Spleen (tissue), 11 donors: ENCODE measurements around the gene SLC35F1. TPM values are rescaled to one million over a fixed set of nuclear protein-coding genes. Genes with fewer than 3 reads are reported as not detected.

ENCODE experiments used
- DNase-seq: peaks from one replicate; pipeline ENCODE4 v3.0.0-alpha.2; 2020
- H3K27ac ChIP-seq, 8 donors: fragments of 200-600 bp; sonication (generic) in 7 of 8; 1 replicate in 4 of 8; 2 replicates in 4 of 8; pipeline versions ENCODE4 v1.5.0 to v1.8.0; 2016 to 2021; ENCODE audit warnings: inconsistent platforms in 4 of 8, mild to moderate bottlenecking in 4 of 8, moderate library complexity in 1 of 8
- H3K27me3 ChIP-seq, 7 donors: fragments of 200-600 bp; sonication (generic) in 6 of 7; replicated peaks in 1 of 7; 1 replicate in 4 of 7; 2 replicates in 3 of 7; pipeline versions ENCODE4 v1.5.0 to v1.8.0; 2016 to 2021; ENCODE audit warnings: inconsistent platforms in 3 of 7, mild to moderate bottlenecking in 1 of 7
- H3K36me3 ChIP-seq, 6 donors: fragments of 200-600 bp; sonication (generic) in 5 of 6; 1 replicate in 4 of 6; 2 replicates in 2 of 6; pipeline versions ENCODE4 v1.5.0 to v1.8.0; 2016 to 2021; ENCODE audit warnings: inconsistent platforms in 2 of 6
- H3K4me1 ChIP-seq, 6 donors: fragments of 200-600 bp; sonication (generic) in 5 of 6; 1 replicate in 3 of 6; 2 replicates in 3 of 6; pipeline versions ENCODE4 v1.5.0 to v1.8.0; 2016 to 2021; ENCODE audit warnings: inconsistent platforms in 3 of 6
- H3K4me3 ChIP-seq, 8 donors: fragments of 200-600 bp; sonication (generic) in 7 of 8; 1 replicate in 4 of 8; 2 replicates in 4 of 8; pipeline versions ENCODE4 v1.5.0 to v1.8.0; 2016 to 2021; ENCODE audit warnings: inconsistent platforms in 4 of 8, mild to moderate bottlenecking in 4 of 8, moderate library complexity in 2 of 8
- H3K9me3 ChIP-seq, 8 donors: fragments of 200-600 bp; sonication (generic) in 7 of 8; 1 replicate in 4 of 8; 2 replicates in 4 of 8; pipeline versions ENCODE4 v1.5.0 to v1.8.0; 2016 to 2021; ENCODE audit warnings: inconsistent platforms in 4 of 8
- CTCF ChIP-seq, 11 experiments: fragments of 200-600 bp in 7 of 11; fragments of 450-650 bp in 4 of 11; sonication (generic) in 4 of 11; IDR thresholded peaks in 8 of 11; conservative IDR thresholded peaks in 3 of 11; 1 replicate in 7 of 11; 2 replicates in 4 of 11; pipeline versions ENCODE4 v1.4.0 to v1.8.0; 2016 to 2021; ENCODE audit warnings: antibody characterized with exemption in 11 of 11, inconsistent platforms in 4 of 11, mild to moderate bottlenecking in 1 of 11
- POLR2A ChIP-seq, 3 donors: fragments of 450-650 bp; IDR thresholded peaks; one replicate each; pipeline ENCODE4 v1.5.1; 2017; ENCODE audit warnings: antibody characterized with exemption in 3 of 3, mild to moderate bottlenecking in 1 of 3
- POLR2AphosphoS5 ChIP-seq, 3 donors: sonication (generic); formaldehyde crosslinking; IDR thresholded peaks; one replicate each; pipeline ENCODE4 v1.5.1; 2017; ENCODE audit warnings: antibody characterized with exemption in 3 of 3
- WGBS, 5 donors: extraction: QIAGEN DNeasy Blood & Tissue Kit in 3 of 5; methylation state at CpG; one replicate each; pipeline versions ENCODE4 v1.1.5 to v1.1.7; 2013 to 2018; 5-methylcytosine and 5-hydroxymethylcytosine counted together
- intact Hi-C: fragments of 100-400 bp; cut with DNase I; formaldehyde crosslinking; loops from one replicate; pipeline ENCODE4 v1.15.0; 2023; ENCODE audit warnings: low total_unique reads
- polyA plus RNA-seq, 3 donors: library from polyadenylated mRNA; stranded (reverse); fragments of 200-250 nt; gene quantifications; one replicate each; pipeline ENCODE4 v1.2.1, GENCODE V29; 2013
- total RNA-seq, 7 donors: library from RNA; depleted of rRNA in 3 of 7; stranded (reverse); fragments of >200 nt in 3 of 7; fragmentation: NEBNext Ultra II Directional in 4 of 7; extraction: Animal tissue kit (Norgen Biotek cat#: 25700) in 4 of 7; gene quantifications; one replicate each; pipeline versions ENCODE4 v1.1.0 to v1.2.1, GENCODE V29; 2016 to 2021
- donor health status: healthy with polysubstance abuse.
- donor health status: DM: no; HTN: no; CAD: no; lungs with moderate emphysema.
- donor health status: DM: no; HTN: no; CAD: no.
- donor health status: Bipolar disorder and iron deficiency.
- donor health status: healthy.
- donor health status: DM: no; HTN: no; CAD: no.
- donor health status: DM: yes; HTN: yes; CAD: no.

Gene SLC35F1
- total and polyA plus RNA-seq, 10 donors, result 0.13 to 4.0 (median 1.6) TPM

- Histone ChIP-seq H3K27ac (no peak overlapping the region), H3K9me3 (peaks cover 0 to 6% (median 0%) of the 10 kb centered on the region in 8 donors), H3K36me3 (no peaks in the 10 kb centered on the region), H3K4me3 (no peak overlapping the region), H3K27me3 (no peaks in the 10 kb centered on the region), H3K4me1 (no peaks in the 10 kb centered on the region)
- intact Hi-C loops, result loop anchor here (10.0 kb wide), 1 partner anchor 279 kb away; no protein-coding TSS in a partner anchor
- WGBS, 5 donors, result 6 to 25% (median 23%) methylated on average over 2 of the region's 2 CpGs
- TF ChIP-seq CTCF (IDR thresholded peaks at IDR 0.05 in 8 of 11, conservative IDR thresholded peaks at IDR 0.05 in 3 of 11), result peak in 5 of 11 experiments; percentile 9 to 35 (median 24)
- TF ChIP-seq POLR2A (IDR thresholded peaks at IDR 0.05), result no peak
- no peak for DNase-seq
Observed at GRCh38 chr6:118263921-118264486, 356.9 kb downstream of the SLC35F1 start.

- TF ChIP-seq POLR2AphosphoS5 (IDR thresholded peaks at IDR 0.05) (no peak), CTCF (IDR thresholded peaks at IDR 0.05 in 8 of 11, conservative IDR thresholded peaks at IDR 0.05 in 3 of 11) (no peak), POLR2A (IDR thresholded peaks at IDR 0.05) (no peak)
- no peak for DNase-seq
- WGBS, 5 donors, result 85 to 95% (median 89%) methylated on average over 4 of the region's 4 CpGs
- Histone ChIP-seq H3K4me1 (no peaks in the 10 kb centered on the region), H3K9me3 (peaks cover 0 to 6% (median 0%) of the 10 kb centered on the region in 8 donors), H3K27ac (no peak overlapping the region), H3K27me3 (no peaks in the 10 kb centered on the region), H3K36me3 (no peaks in the 10 kb centered on the region), H3K4me3 (no peak overlapping the region)
- intact Hi-C loops, result loop anchor here (10.0 kb wide), 1 partner anchor 285 kb away; no protein-coding TSS in a partner anchor
Observed at GRCh38 chr6:118269659-118270058, 362.6 kb downstream of the SLC35F1 start.

GRCh38 chr6:118277631-118278030 is 370.6 kb downstream of the SLC35F1 start:
- no peaks in the 10 kb centered on the region for H3K9me3 ChIP-seq
- intact Hi-C loops, result no loop called here
- H3K27me3 ChIP-seq, result no peaks in the 10 kb centered on the region
- H3K27ac ChIP-seq, result no peak overlapping the region
- no peaks in the 10 kb centered on the region for H3K4me1 ChIP-seq
- WGBS, 5 donors, result 54 to 80% (median 70%) methylated on average over 1 of the region's 1 CpG
- TF ChIP-seq POLR2AphosphoS5 (IDR thresholded peaks at IDR 0.05) (no peak), CTCF (IDR thresholded peaks at IDR 0.05 in 8 of 11, conservative IDR thresholded peaks at IDR 0.05 in 3 of 11) (no peak), POLR2A (IDR thresholded peaks at IDR 0.05) (no peak)
- no peaks in the 10 kb centered on the region for H3K36me3 ChIP-seq
- DNase-seq, result no peak
- H3K4me3 ChIP-seq, result no peak overlapping the region

GRCh38 chr6:118280210-118280609 is 373.1 kb downstream of the SLC35F1 start:
- WGBS, 5 donors, result 49 to 63% (median 62%) methylated on average over 2 of the region's 2 CpGs

More at GRCh38 chr6:118280210-118280609, 373.1 kb downstream of the SLC35F1 start:
- Histone ChIP-seq H3K27me3 (peaks cover 0 to 4% (median 0%) of the 10 kb centered on the region in 7 donors), H3K4me3 (no peak overlapping the region), H3K9me3 (no peaks in the 10 kb centered on the region), H3K27ac (no peak overlapping the region), H3K4me1 (peaks cover 0 to 6% (median 0%) of the 10 kb centered on the region in 6 donors), H3K36me3 (no peaks in the 10 kb centered on the region)
- DNase-seq, result no peak
- intact Hi-C loops, result loop anchor here (10.0 kb wide), 2 partner anchors 275 to 335 kb away; no protein-coding TSS in a partner anchor
- TF ChIP-seq POLR2A (IDR thresholded peaks at IDR 0.05) (no peak), CTCF (IDR thresholded peaks at IDR 0.05 in 8 of 11, conservative IDR thresholded peaks at IDR 0.05 in 3 of 11) (no peak), POLR2AphosphoS5 (IDR thresholded peaks at IDR 0.05) (no peak)
